ENCODE data around the gene PDS5B.

PDS5B gene

DNA sequence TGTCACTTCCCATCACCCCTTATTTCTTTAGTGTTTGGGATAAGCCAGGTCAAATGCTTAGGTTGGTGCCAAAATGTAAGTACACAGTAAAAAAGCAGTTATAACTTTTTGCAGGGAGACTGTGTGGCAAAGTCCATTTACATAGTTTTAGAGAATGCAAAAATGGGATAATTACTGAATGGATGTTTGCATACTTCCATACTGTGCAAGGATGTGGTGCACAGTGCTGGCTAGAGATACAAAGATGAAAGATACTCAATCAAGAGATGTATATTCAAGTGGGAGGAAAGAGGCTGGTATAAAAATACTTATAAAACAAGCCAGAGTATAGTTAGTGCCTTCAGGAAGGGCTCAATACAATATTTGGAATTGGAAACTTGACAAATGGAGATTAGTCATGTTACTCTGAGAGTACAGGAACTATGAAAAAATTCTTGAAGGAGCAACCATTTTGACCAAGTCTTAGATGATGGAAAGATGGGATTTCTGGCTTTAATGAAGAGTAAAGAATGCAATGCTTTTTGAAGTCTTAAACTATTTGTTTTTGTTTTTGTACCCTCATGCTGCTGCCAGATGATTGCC is 8.0 kb downstream of the PDS5B start:
- TF ChIP-seq, protein P1, sequence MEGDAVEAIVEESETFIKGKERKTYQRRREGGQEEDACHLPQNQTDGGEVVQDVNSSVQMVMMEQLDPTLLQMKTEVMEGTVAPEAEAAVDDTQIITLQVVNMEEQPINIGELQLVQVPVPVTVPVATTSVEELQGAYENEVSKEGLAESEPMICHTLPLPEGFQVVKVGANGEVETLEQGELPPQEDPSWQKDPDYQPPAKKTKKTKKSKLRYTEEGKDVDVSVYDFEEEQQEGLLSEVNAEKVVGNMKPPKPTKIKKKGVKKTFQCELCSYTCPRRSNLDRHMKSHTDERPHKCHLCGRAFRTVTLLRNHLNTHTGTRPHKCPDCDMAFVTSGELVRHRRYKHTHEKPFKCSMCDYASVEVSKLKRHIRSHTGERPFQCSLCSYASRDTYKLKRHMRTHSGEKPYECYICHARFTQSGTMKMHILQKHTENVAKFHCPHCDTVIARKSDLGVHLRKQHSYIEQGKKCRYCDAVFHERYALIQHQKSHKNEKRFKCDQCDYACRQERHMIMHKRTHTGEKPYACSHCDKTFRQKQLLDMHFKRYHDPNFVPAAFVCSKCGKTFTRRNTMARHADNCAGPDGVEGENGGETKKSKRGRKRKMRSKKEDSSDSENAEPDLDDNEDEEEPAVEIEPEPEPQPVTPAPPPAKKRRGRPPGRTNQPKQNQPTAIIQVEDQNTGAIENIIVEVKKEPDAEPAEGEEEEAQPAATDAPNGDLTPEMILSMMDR (IDR thresholded peaks at IDR 0.05) = no peak

DNA sequence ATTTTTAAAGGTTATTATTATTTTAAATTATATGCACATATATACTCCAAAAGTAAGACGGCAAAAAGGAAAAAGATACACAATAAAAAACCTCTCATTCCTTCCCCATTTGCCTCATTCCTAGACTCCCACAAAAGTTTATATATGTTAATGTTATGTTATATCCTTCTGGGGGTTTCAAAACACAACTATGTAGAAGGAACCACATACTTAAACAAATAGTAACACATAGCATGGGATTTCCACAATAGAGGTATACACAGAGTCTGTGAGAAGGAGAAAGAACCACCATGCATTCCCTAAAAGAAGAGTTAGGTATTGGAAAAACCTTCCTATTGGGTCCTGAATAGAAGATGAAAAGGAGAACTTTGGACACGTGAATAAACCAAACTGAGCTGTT is 9.1 kb downstream of the PDS5B start:
- TF ChIP-seq, protein P1 (IDR thresholded peaks at IDR 0.05) = no peak

DNA sequence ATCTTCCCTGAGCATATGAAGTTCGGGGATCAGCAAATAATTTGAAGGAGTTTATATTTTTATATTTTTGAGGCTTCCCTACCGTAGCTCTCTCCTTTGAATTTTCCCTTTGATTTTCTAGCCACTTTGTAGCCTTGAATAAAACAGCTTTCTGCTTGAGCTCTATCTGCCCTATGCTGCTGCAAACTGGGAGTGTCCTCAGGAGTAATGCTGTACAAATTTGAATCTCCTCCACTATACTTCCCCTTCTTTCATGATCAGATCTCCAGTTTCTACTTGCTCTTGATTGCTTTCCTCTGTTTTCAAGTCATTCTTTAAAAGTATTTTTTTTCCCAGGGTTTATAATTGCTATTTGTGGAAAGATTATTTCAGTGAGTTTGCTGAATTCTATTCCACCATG is 14.6 kb downstream of the PDS5B start:
- TF ChIP-seq, protein P1 (IDR thresholded peaks at IDR 0.05) = no peak

DNA sequence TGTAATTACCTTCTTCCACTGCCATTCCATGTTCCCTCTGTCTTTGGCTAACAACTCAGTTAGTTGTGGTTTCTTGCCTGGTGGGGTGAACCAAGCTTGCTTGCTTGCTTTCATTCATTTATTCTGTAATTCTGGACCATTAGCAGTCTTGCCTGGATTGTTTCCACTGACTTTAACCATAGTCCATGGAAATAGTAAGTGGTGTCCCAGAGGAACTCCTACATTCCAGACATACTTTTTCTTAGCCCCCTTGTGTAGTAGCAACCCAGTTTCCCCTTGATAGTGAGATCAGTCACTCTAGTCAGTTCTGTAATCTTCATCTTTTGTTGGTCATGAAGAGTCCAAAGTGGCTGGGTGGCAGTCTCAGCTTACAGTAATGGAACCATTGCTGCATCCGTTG is 23.2 kb downstream of the PDS5B start:
- TF ChIP-seq, protein P1 (IDR thresholded peaks at IDR 0.05) = no peak

DNA sequence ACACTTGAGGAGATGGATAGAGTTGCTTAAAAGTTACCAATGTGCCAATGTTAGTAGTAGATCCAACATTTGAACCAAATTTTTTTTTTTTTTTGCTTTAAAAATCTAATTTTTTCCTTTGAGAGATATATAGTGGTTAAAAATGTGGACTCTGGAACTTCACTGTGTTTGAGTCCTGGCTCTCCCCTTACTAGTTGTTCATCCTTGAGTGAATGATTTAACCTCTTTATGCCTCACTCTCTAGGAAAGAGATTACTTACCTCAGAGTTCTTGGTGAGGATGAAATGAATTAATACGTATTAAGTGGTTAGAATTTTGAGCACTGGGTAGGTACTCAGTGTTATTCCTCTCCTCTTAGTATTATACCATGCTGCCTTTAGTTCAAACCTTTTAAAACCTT is 24.3 kb downstream of the PDS5B start:
- TF ChIP-seq, protein P1 (IDR thresholded peaks at IDR 0.05) = no peak

DNA sequence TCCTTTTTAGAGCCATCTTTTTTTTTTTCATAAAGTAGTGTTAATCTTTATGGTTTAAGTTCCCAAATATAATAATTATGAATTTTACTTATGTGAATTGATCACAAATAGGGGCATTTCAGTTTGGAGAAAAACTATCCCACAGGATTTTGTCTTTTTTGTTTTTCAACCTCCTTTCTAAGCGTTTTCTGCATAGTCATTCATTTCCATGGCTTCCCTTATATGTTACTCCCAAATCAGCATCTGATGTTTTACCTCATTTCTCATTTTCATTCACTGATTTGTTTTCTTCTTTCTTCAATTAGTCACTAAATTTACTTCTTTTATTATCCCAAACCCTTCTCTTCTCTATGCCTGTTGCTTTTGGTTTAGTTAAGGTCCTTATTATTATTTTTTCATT is 24.7 kb downstream of the PDS5B start:
- TF ChIP-seq, protein P1 (IDR thresholded peaks at IDR 0.05) = no peak

DNA sequence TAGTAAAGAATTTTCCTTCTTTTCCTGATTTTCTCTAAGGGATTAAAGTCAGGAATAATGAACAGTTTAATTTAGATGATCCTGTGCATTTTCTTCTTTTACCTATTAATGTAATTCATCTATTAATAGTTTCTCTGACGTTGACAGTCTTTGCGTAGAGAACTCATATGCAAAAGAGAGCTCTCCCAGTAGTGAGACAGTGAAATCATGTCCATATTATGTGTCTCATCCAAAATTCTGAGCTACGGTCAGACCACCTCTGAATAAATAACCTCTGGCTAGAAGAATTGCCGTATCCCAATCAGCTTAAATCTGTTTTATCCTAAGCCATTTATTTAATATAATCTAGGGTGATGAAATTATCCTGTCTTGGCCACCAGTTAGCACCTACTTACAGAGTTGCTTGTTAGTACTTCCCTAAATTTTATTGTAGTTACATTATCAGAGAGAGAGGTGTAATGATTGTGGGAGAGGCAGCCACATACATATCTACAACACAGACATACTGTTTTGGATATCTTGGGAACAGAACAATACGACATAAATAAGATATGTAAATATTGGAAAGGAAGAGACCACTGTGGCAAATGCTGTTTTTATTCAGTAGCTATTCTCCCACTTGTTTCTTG is 30.7 kb downstream of the PDS5B start:
- TF ChIP-seq, protein P1 (IDR thresholded peaks at IDR 0.05) = no peak

DNA sequence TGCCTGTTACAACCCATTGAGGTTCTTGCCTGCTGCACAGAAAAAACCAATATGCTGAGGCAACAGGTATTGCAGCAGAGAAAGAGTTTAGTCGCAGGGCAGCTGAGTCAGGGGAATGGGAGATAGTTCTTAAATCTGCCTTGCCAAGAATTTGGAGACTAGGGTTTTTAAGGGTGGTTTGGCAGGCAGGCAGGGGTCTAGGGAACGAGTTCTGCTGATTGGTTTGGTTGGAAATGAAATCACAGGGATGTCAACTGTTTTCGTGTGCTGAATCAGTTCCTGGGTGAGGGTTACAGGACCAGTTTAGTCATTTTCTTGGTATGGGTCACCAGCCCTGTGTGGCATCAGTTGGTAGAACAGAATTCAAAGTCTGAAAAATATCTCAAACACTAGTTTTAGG is 36.6 kb downstream of the PDS5B start:
- TF ChIP-seq, protein P1 (IDR thresholded peaks at IDR 0.05) = no peak

All from LNCAP (cell line).